DMS 273 (cell line): Measurements from ENCODE around the gene IER5L.
A peak's percentile ranks its signal among the peaks of the same experiment; 100 is the strongest.
"Not testable (repeated sequence)": the region's sequence is repeated elsewhere in the genome, so short reads cannot be mapped to it uniquely, and the experiment has no call there.

Experiments used
- DNase-seq: peaks from one replicate; lab custom pipeline; 2025; ENCODE audit not compliant: unreplicated experiment; lab: John Stamatoyannopoulos, UW

The IER5L gene

DNA sequence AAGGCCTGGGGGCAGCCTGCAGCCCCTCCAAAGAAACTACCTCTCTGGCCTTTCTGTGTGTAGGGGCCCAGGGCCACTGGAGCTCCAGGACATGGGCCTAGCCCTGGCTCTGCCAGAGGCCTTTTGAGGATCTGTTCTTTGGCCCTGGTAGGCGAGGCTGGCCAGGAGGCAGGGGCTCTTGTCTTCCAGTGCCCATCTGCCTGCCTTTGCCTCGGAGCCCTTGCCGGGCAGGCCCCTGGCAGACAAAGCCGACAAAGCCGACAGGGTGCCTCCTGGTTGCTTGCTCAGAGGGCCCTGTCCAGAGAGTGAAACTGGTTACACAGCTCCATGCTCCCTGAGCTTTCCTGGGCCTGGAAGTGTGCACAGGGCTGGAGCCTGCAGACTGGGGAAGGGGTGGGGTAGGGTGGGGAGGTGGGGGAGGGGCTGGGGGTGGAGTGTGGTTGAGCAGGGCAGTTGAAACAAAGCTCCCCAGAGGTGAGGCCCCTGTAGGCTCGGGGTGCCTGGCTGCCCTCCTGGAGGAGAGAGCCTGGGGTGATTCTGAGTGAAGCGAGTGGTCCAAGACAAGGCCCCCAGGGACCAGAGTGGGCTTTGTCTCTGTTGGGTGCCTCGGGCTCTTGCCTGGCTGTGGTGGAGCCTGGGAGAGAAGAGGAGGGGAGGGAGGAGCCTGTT lies 37.5 kb downstream of the IER5L start:
- peak; percentile 79 for DNase-seq

DNA sequence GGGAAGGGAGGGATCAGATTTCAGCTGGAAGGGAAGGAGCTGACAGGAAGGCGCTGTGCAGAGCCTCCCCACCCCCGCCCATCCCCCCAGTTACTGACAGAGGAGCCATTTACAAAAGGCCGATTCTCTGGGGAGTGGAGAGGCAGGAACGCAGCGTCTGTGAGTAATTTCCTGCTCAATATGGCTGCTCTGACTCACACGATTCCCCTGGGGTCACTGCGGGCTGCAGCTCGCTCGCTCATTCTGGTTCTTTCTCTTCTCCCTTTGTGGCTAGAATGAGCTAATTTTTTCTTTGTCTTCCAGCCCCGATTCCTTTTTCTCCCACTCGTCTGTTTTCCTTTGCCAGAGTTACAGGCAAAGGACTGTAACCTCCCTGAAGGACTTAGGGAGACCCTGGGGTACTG lies 38.1 kb downstream of the IER5L start:
- peak; percentile 99 for DNase-seq

DNA sequence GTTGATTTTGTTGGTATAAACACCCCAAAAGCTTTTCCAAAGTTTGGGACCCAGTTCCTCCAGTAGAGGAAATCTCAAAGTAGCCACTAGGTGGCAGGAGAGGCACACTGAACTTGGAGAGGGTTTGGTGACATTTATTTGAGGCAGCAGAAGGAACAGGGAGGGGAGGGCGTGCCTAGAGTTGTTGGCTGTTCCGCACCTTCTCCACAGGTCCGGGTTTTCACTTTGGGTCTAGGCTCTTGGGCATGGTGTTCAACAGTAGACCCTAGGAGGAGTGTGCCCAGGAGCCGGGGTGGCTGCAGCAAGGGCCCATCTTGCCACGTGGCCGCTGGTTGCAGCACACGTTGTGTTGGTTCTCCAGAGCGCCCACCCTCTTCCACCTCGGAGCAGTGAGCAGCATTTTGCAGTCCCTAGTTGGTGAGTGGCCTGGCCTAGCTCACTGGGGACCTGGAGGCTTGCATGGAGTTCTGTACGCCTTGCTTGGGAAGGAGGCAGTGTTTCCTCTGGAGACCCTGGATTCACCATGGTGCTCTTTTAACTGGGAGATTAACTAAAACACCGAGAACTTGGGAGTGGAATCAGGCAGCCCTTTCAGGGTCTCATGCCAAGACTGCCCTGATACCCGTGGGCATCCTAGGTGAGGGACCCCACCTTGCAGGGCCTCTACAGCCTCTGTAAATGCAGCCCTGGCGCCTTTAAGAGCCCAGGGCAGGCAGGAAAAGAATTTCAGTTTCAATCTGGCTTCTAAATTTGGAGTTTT lies 38.6 kb downstream of the IER5L start:
- DNase-seq, result peak; percentile 93

DNA sequence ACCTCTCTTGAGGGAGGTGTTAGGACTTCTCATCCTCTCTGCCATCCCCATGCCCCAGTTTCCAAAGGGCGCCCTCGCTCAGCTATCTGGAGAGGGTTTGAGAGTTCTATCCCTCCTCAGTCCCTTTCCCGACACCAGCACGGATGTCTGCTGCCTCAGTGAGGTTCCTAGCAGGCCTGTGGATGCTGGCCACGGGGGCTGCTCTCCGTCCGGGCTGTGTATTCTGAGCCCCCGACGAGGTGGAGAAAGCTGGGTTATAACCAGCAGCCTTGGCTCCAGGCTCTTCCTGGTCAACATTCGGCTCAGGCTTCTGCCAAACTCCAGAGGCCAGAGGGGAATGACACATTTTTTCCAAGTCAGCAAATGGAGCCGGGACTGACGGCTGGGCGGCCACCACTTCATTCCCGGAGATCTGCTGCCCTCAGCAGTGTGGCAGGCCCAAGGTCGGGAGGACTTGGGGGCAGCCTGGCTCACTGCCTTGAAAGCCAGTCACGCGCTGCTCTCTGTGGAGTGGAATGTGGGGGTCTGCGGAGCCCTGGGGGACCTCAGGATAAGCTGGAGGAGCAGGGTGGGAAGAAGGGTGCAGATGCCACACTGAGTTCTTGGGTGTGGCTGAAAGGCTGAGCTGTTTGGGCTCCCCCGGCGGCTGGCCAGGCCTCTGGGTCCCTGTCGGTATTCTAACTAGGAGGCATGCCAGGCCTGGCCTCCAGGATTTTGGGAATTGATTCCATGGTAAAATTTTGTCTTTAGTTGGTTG lies 39.4 kb downstream of the IER5L start:
- DNase-seq, result no peak

DNA sequence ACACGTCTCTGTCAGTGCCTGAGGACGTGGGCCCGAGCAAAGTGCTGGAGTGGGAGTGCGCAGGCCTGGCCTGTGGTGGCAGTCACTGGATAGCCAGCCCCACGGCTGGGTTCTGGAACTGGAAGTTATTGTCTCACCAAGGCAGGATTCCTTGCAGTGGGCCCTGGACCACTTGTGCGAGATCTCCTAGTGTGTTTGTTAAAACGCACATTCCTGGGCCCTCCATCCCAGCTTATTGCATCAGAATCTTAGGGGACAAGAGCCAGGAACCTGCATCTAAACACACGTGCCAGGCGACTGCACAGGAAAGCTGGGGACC lies 40.0 kb downstream of the IER5L start:
- DNase-seq, result no peak

DNA sequence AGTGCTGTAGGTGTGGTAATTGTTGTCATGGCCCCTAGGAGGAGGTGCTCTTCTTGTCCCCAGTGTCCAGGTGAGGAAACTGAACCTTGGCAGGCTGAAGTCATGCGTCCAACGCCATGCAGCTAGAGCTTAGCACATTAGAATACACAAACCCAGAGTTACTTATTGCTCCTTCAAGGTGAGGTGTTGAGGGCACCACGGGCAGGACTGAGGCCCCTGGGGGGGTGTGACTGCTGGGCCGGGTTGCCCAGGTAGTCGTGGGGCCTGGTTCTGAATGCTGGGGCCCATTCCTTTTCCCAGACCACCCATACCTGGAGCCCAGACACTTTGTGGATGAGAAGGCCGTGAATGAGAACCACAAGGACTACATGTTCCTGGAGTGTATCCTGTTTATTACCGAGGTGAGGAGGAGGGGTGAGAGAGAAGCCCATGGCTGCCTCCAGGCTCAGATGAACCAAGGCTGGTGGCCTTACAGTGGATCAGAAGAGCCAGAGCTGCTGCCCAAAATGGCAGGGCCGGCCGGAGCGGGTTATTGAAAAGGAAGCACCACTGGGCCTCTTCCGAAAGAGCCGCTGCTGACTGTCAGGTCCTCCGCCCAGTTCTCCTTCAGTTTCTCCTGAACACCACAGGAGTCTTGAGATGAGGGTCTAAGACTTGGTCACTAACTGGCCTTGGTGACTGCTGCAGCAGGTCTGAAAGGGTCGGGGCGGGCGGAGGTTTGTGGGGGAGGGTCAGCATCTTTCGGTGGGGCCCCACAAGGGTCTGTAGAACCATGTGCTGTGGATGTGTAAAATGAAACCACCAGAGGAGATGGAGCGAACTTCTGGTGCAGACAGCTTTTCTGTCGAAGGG lies 40.5 kb downstream of the IER5L start:
- DNase-seq, result no peak

DNA sequence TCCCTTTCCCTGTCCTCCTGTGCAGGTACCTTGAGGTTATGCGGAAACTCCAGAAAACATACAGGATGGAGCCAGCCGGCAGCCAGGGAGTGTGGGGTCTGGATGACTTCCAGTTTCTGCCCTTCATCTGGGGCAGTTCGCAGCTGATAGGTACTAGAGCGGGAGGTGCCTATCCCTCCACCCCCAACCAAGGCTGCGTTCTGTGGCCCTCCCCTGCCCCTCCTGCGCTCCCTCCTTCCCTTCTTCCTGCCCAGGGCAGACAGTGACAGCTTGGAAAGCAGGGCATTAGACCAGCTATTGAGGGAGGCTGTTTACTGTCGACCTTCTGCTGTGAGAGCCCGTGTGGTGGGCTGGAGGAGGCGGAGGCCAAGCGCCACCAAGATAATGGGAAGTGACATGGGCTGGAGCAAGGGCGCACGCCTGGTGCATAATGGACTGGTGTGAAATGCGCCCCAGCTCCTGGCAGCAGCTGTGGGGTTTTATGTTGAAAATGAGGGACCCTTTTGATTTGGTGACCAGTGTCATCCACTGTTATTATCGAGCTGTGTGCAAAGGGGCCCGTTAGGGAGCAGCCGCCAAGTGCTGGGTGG lies 41.5 kb downstream of the IER5L start:
- peak; percentile 78 for DNase-seq

DNA sequence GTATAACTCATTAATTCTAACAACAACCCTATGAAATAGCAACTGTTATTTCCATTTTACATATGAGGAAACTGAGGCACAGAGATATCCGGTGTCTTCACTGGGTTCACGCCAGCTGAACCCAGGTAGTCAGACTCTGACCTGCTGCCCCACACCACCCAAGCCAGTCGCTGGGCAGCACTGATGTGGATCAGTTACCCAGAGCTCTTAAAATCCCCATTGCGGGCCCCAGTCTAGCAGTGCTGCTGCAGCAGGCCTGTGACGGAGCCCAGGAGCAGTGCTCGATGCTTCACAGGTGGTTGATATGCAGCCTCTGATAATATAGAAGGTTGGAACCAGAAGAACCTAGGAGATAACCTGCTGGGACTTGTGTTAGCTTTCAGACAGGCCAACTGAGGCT lies 42.6 kb downstream of the IER5L start:
- DNase-seq, result no peak

DNA sequence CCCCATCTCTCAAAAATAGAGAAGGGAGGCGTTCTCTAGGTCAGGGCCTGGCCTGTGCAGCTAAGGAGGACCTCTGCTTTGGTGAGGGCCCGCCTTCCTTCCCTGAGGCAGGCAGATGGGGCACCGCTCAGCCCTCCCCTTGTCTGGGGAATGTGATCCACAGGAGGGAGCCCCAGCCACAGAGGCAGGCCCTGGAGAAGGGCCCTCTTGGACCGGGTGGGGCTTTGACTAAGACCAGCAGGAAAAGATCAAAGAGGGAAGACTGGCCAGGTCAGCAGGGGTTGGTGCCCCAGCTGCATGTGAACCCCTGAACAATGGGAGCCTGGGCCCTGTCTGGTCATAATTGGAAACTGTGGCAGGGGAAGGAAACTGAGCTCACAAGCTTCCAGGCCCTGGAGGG lies 45.0 kb downstream of the IER5L start:
- DNase-seq, result peak; percentile 22

DNA sequence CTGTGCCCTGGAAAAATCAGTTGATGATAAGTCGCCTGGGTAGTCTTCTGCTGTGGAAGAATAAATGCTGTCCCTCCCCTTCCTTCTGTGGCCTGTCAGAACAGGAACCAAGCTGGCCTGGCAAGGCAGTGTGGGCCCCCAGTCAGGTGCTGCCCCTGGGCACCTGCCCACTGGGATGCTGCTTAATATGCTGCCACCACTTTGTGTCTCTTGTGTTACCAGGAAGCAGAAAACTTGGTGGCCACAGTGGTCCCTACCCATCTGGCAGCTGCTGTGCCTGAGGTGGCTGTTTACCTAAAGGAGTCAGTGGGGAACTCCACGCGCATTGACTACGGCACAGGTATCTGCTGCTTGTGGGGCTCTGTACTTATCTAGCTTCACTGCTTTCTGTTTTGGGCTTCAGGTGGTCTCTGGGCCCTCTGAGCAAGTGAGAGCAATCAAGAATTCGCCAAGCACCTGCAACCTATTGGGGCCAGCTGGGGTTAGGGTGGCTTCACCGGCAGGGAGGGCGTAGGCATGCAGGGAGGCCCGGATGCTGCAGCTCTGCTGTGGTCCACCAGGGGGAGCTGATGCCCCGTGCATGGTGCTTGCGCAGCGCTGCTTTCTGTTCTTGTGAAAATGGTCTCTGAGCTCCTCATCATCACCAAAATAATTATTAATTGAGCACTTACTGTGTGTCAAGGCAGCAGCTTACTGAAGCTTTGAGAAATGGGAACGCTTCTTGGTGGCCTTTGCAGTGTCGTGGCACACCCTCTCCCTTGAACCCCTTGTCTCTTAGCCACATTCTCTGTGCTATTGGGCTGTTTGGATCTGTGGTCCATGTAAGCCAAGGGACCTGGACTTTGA lies 46.5 kb downstream of the IER5L start:
- DNase-seq, result peak; percentile 85

DNA sequence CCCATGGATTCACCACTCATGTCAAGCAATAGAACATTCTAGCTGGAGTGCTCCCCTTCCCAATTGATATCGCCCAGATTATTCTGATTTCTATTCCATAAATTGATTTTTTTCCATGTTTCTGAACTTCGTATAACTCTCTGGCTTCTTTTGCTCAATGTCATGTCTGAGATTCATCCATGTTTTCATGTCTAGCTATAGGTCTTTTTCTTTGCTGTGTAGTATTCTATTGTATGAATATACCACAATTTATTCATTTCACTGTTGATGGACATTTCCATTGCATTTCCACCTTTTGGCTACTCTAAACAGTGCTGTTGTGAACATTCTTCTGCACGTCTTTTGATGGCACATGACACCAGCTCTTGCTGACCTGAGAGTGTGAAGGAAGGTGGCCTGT lies 47.3 kb downstream of the IER5L start:
- DNase-seq, result no peak

DNA sequence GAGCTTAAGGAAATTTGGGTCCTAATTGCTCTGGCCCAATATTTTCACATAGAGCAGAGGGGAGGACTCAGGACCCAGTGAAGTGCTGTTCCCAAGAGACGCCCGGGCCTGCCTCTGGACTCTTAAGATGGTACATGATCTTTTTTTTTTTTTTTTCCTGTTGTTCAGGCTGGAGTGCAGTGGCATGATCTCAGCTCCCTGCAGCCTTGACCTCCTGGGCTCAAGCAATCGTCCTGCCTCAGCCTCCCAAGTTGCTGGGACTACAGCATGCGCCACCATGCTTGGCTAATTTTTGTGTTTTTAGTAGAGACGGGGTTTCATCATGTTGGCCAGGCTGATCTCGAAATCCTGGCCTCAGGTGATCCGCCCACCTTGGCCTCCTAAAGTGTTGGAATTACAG lies 47.8 kb downstream of the IER5L start:
- not testable (repeated sequence) for DNase-seq

DNA sequence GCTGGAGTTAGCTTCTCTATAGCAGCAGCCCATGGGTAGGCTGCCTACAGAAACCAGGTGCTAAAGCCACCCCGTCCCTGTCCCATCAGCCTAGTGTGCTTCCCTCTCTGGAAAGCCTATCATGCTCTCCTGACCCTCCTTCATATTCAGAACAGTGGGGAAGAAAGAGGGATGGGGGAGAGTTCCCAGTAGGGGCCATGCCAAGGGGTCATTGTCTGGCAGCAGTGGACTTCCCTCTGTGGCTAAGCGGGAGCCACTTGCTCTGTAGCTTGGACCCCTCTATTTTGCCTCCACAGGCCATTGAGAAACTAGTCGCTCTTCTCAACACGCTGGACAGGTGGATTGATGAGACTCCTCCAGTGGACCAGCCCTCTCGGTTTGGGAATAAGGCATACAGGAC lies 49.4 kb downstream of the IER5L start:
- no peak for DNase-seq

DNA sequence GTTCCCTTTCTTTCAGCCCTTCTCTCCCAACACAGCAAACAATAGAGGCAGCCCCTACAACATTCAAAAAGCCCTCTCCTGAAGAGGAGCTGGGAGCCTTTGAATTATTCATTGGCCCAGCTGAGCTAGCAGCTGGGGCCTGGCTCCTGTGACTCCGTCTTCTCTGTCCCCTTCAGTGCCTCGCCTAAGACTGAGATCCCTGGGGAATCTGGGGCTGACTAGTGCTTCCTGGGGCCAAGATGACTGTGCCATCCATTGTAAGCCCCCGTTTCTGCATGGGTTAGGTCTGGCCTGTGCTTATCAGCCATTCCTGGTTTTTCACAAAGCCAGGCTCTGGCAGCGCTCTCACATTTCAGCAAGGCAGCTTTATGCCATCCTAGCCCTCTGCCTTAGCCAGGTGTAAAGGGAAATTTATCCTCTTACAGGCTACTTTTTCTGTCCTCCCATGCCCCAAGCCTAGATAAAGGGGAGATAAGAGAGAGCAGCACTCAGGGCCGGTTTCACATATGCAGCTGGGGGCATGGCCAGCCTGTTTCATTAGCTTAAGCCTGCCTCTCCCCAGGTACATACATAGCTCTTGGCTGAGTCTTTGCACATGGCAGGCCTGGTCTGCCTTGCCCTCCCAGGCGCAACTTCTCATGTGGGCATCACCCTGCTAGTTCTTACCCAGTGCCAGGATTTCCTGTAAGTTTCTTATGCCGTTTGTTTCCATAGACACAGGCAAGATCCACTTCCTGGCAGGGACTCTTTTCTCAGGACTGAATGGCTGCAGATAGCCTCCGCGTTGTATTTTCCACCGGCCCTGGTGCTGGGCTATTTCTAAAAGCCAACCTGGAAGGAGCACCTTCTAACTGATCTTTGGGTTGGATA lies 51.1 kb downstream of the IER5L start:
- peak; percentile 71 for DNase-seq
